PC-3 (cell line): ENCODE measurements around the gene RAB44. TPM values are rescaled to one million over a fixed set of nuclear protein-coding genes. Genes with fewer than 3 reads are reported as not detected.

ENCODE experiments used
- ATAC-seq: fragments of 200-7000 bp; cut with Tn5 transposase; 2 replicates; pipeline ENCODE4 v1.9.1; 2020; ENCODE audit warnings: mild to moderate bottlenecking, moderate library complexity
- BruUV-seq: library from RNA; stranded (reverse); fragments of 400-500 nt; replicated peaks from 2 replicates; lab custom pipeline; 2021; lab: Mats Ljungman, UMichigan
- CTCF ChIA-PET: fragments of 300-600 bp; sonication (Branson Sonifier 250); formaldehyde crosslinking; loops from one replicate; lab custom pipeline; 2022; ENCODE audit warnings: antibody characterized with exemption; lab: Charles Lee
- POLR2A ChIA-PET: fragments of 300-600 bp; sonication (Branson Sonifier 250); formaldehyde crosslinking; loops from one replicate; lab custom pipeline; 2022; ENCODE audit warnings: antibody characterized with exemption; ENCODE audit not compliant: unreplicated experiment; lab: Charles Lee
- DNase-seq: peaks from one replicate; pipeline ENCODE4 v3.0.0-alpha.2; 2015
- H2AFZ ChIP-seq: fragments of 300-600 bp; sonication (generic); 2 replicates; pipeline ENCODE4 v1.6.0; 2016; ENCODE audit warnings: antibody characterized with exemption, low read length
- H3F3A ChIP-seq: fragments of 300-600 bp; sonication (generic); one replicate; pipeline ENCODE4 v1.6.0; 2017; ENCODE audit warnings: antibody characterized with exemption, low read length, control low read depth, mild to moderate bottlenecking; ENCODE audit not compliant: unreplicated experiment
- H3K27ac ChIP-seq: fragments of 300-600 bp; sonication (generic); 2 replicates; pipeline ENCODE4 v1.5.1; 2016; ENCODE audit warnings: mild to moderate bottlenecking, low read length
- H3K27me3 ChIP-seq: fragments of 300-600 bp; sonication (generic); 2 replicates; pipeline ENCODE4 v1.6.1; 2016; ENCODE audit warnings: low read length, mixed read lengths
- H3K36me3 ChIP-seq: fragments of 300-600 bp; sonication (generic); 2 replicates; pipeline ENCODE4 v1.6.1; 2016; ENCODE audit warnings: low read depth, mixed run types, low read length, mixed read lengths
- H3K4me1 ChIP-seq: fragments of 300-600 bp; sonication (generic); 2 replicates; pipeline ENCODE4 v1.5.1; 2016; ENCODE audit warnings: low read length; ENCODE audit not compliant: insufficient read depth
- H3K4me2 ChIP-seq: fragments of 300-600 bp; sonication (generic); 2 replicates; pipeline ENCODE4 v1.6.0; 2016; ENCODE audit warnings: low read length
- H3K4me3 ChIP-seq: fragments of 300-600 bp; sonication (generic); 2 replicates; pipeline ENCODE4 v1.5.1; 2016; ENCODE audit warnings: mild to moderate bottlenecking, low read length, mixed read lengths
- H3K79me2 ChIP-seq: fragments of 300-600 bp; sonication (generic); 2 replicates; pipeline ENCODE4 v1.6.1; 2017; ENCODE audit warnings: low read length, mixed read lengths
- H3K9ac ChIP-seq: fragments of 300-600 bp; sonication (generic); 2 replicates; pipeline ENCODE4 v1.6.0; 2016; ENCODE audit warnings: mild to moderate bottlenecking, low read length
- H3K9me2 ChIP-seq: fragments of 300-600 bp; sonication (generic); replicated peaks from 2 replicates; pipeline ENCODE4 v1.6.1; 2016; ENCODE audit warnings: mixed run types, low read length, mixed read lengths
- H3K9me3 ChIP-seq: fragments of 300-600 bp; sonication (generic); 2 replicates; pipeline ENCODE4 v1.6.1; 2016; ENCODE audit warnings: low read length, mixed read lengths
- H4K20me1 ChIP-seq: fragments of 300-600 bp; sonication (generic); 2 replicates; pipeline ENCODE4 v1.6.1; 2016; ENCODE audit warnings: low read length, mixed read lengths
- EZH2 ChIP-seq: fragments of 300-600 bp; sonication (generic); IDR thresholded peaks from one replicate; pipeline ENCODE4 v1.6.1; 2017; ENCODE audit warnings: antibody characterized with exemption, mild to moderate bottlenecking, low read length; ENCODE audit not compliant: unreplicated experiment
- EZH2phosphoT487 ChIP-seq: fragments of 300-600 bp; sonication (generic); IDR thresholded peaks from 2 replicates; pipeline ENCODE4 v1.6.1; 2018; ENCODE audit warnings: mild to moderate bottlenecking, antibody characterized with exemption, low read length, borderline replicate concordance
- intact Hi-C: fragments of 100-400 bp; cut with micrococcal nuclease; formaldehyde crosslinking; loops from 2 replicates; pipeline ENCODE4 v1.9.0; 2023
- total RNA-seq: library from RNA; depleted of rRNA; stranded (reverse); fragments of >200 nt; gene quantifications from 2 replicates; pipeline ENCODE4 v1.2.3, GENCODE V29; 2014
- TF ChIP-seq, protein P1 (sequence below): fragments of 300-600 bp; sonication (generic); conservative IDR thresholded peaks from 2 replicates; pipeline ENCODE4 v1.5.1; 2017; ENCODE audit warnings: antibody characterized with exemption, low read depth, mild to moderate bottlenecking, low read length

Gene RAB44
- total RNA-seq, 1 experiment from 2014 or later, result not detected

DNA sequence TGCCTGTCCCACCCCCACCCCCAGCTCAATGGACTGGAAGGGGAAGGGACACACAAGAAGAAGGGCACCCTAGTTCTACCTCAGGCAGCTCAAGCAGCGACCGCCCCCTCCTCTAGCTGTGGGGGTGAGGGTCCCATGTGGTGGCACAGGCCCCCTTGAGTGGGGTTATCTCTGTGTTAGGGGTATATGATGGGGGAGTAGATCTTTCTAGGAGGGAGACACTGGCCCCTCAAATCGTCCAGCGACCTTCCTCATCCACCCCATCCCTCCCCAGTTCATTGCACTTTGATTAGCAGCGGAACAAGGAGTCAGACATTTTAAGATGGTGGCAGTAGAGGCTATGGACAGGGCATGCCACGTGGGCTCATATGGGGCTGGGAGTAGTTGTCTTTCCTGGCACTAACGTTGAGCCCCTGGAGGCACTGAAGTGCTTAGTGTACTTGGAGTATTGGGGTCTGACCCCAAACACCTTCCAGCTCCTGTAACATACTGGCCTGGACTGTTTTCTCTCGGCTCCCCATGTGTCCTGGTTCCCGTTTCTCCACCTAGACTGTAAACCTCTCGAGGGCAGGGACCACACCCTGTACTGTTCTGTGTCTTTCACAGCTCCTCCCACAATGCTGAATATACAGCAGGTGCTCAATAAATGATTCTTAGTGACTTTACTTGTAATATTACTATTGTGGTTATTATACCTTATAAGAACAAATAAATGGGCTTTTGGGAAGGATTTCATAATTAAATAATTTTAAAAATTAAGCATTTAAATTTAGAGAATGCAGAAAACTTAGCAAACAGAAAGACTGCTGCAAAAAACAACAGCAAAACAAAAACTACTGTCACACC is 10.7 kb upstream of the RAB44 start:
- H3K4me2 ChIP-seq, result no peak overlapping the region
- TF ChIP-seq EZH2, result no peak
- TF ChIP-seq, protein P1, sequence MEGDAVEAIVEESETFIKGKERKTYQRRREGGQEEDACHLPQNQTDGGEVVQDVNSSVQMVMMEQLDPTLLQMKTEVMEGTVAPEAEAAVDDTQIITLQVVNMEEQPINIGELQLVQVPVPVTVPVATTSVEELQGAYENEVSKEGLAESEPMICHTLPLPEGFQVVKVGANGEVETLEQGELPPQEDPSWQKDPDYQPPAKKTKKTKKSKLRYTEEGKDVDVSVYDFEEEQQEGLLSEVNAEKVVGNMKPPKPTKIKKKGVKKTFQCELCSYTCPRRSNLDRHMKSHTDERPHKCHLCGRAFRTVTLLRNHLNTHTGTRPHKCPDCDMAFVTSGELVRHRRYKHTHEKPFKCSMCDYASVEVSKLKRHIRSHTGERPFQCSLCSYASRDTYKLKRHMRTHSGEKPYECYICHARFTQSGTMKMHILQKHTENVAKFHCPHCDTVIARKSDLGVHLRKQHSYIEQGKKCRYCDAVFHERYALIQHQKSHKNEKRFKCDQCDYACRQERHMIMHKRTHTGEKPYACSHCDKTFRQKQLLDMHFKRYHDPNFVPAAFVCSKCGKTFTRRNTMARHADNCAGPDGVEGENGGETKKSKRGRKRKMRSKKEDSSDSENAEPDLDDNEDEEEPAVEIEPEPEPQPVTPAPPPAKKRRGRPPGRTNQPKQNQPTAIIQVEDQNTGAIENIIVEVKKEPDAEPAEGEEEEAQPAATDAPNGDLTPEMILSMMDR, result no peak
- no peak for TF ChIP-seq EZH2phosphoT487
- no peaks in the 10 kb centered on the region for H4K20me1 ChIP-seq
- no peak overlapping the region for H2AFZ ChIP-seq
- H3K79me2 ChIP-seq, result 0 out of 2 replicates have a peak, but pooled peaks cover 15% of the 10 kb centered on the region
- POLR2A ChIA-PET, result no interaction called here
- CTCF ChIA-PET, result no interaction called here
- no peak overlapping the region for H3K27ac ChIP-seq
- H3K36me3 ChIP-seq, result peaks cover 12% of the 10 kb centered on the region
- H3K9ac ChIP-seq, result no peak overlapping the region
- no peaks in the 10 kb centered on the region for H3K9me2 ChIP-seq
- H3K4me1 ChIP-seq, result peaks cover 31% of the 10 kb centered on the region
- H3K4me3 ChIP-seq, result no peak overlapping the region
- H3K9me3 ChIP-seq, result no peaks in the 10 kb centered on the region
- DNase-seq (no peak), ATAC-seq (no peak)
- no TSS peak for BruUV-seq
- intact Hi-C loops, result no loop called here
- H3F3A ChIP-seq, result no peaks in the 10 kb centered on the region
- H3K27me3 ChIP-seq, result no peaks in the 10 kb centered on the region

DNA sequence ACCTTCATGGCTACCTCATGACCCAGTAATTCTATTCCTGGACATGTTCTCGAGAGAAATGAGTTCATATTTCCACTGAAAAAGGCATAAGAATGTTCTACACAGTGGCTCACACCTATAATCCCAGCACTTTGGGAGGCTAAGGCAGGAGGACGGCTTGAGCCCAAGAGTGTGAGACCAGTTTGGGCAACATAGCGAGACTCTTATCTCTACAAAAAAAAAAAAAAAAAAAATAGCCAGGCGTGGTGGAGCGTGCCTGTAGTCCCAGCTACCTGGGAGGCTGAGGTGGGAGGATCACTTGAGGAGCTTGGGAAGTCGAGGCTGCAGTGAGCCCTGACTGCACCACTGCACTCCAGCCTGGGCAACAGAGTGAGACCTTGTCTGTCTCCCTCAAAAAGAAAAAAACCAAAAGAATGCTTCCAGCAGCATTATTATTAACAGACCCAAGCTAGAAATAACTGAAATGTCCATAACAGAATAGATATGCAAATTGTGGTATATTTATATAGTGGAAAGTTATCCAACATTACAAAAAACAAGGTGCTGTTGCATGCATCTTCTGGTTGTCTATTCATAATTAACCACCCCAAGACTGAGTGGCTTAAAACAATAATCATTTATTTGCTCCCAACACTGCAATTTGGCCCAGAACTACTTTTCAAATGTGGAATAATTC is 9.4 kb upstream of the RAB44 start:
- Histone ChIP-seq H3K27ac (no peak overlapping the region), H3K27me3 (no peaks in the 10 kb centered on the region), H3F3A (no peaks in the 10 kb centered on the region), H3K9me2 (no peaks in the 10 kb centered on the region), H4K20me1 (no peaks in the 10 kb centered on the region), H3K9me3 (no peaks in the 10 kb centered on the region), H3K4me2 (no peak overlapping the region), H2AFZ (no peak overlapping the region), H3K4me3 (no peak overlapping the region), H3K79me2 (0 out of 2 replicates have a peak, but pooled peaks cover 14% of the 10 kb centered on the region), H3K36me3 (peaks cover 12% of the 10 kb centered on the region), H3K4me1 (peaks cover 18% of the 10 kb centered on the region), H3K9ac (no peak overlapping the region)
- no peak for DNase-seq
- no TSS peak for BruUV-seq
- ChIA-PET CTCF (no interaction called here), POLR2A (interaction anchor here (0.7 kb wide), 1 partner anchor 247 kb away, joined by 3 read pairs; no protein-coding TSS in a partner anchor)
- TF ChIP-seq, protein P1, result no peak
- no peak for TF ChIP-seq EZH2phosphoT487
- TF ChIP-seq EZH2, result no peak
- intact Hi-C loops, result no loop called here
- ATAC-seq, result no peak
